Fibroblast of the conjunctiva (primary cell): ENCODE data around the gene ROR2.

Experiments used
- DNase-seq: peaks from one replicate; pipeline ENCODE4 v3.0.0-alpha.2; 2010; ENCODE audit warnings: low read depth

Gene ROR2

GRCh38 chr9:91516777-91517176 lies 433.3 kb downstream of the ROR2 start:
- DNase-seq = no peak

GRCh38 chr9:91516081-91516480 lies 433.9 kb downstream of the ROR2 start:
- DNase-seq = no peak

GRCh38 chr9:91515074-91515687 lies 434.8 kb downstream of the ROR2 start:
- DNase-seq = no peak
